Smooth muscle cell of the brain vasculature (primary cell): ENCODE measurements around the gene PKP1.

Experiments used
- DNase-seq: peaks from one replicate; pipeline ENCODE4 v3.0.0-alpha.2; 2012; ENCODE audit warnings: low read depth, low spot score

Gene PKP1

DNA sequence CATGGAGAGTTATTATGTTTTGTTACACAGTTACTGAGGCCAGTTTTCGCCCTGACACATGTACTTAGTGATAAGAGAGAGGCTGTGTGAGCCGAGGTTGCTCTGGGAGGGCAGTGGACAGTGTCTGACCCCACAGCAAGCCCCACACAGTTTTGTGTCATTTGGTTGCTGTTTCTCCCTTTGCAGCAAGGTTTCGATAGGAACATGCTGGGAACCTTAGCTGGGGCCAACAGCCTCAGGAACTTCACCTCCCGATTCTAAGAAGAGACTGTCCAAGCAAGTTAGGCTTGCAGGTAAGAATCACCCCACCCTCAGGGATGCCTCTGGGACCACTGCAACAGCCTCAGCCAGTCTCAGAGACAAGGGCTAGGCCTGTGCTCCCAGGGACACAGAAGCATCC, 45.3 kb downstream of the PKP1 start:
- DNase-seq, result no peak

DNA sequence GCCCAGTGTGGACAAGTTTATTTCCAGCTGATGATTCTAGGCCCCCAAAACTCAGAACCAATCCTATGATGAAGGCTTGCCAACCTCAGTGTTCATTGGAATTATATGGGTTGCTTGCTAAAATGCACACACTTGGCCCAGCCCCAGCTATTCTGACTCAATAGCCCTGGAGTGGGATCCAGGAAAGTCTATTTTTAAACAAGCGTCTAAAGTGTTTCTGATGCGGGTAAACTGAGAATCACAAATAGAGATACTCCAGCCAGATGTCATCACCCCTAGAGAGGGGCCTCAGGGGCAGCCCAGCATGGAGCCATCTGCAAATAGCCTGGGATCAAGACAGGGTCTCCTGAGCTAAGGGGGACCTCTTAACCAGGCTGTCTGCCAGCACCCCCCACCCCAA, 46.0 kb downstream of the PKP1 start:
- no peak for DNase-seq

DNA sequence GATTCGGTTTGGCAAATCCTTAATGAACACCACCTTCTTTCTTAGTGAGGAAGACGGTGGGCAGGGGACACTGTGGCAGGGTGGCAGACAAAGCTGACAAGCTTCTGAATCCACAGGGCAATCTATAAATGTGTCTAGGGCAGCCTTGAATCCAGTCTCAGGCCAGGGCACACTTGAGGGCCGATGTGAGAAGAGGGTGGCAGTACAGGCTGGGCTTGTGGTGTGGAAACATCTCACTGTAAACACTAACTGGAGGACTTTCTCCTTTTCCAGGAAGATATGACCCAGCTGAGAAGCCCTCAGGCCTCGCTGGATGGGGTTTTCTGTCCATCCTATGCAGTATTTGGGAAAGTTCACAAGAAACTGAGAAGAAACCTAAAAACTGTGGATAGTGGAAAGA, 46.5 kb downstream of the PKP1 start:
- no peak for DNase-seq

DNA sequence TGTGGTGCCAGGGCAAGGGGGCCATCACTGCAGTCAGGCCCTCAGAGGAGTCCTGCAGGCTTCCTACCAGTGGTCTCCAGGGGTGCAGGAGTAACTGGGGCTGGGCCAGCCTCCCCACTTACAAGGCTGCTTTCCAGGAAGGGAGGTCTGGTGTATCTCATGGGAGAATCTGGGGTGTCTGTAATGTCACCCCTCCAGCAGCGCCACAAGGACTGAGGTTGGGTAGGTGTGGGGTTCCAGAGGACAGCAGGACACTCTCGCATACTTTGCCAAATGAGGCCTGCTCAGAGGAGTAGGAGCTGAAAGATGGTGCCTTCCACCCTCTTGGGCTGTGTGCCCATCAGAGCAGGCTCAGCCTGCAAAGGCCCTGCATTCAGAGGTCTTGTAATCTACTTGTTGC, 47.2 kb downstream of the PKP1 start:
- no peak for DNase-seq

DNA sequence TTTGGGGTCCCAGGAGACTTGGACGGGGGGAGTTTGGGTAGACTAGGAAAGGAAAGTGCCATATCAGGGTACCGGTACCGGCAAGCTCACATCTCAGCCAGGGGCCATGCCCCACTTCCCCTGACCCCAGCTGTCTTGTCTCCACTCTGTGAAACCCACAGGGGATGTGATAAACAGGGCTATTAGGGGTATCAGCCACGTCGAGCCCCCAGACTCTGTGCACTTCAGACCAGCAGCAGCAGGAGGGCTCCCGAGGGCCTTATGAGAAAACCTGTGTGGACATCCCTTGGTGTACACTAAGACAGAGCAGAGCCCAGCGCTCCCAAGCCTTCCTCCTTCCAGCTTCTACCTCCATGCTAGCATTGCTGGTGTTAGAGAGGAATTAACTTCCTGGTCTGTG, 47.9 kb downstream of the PKP1 start:
- no peak for DNase-seq

DNA sequence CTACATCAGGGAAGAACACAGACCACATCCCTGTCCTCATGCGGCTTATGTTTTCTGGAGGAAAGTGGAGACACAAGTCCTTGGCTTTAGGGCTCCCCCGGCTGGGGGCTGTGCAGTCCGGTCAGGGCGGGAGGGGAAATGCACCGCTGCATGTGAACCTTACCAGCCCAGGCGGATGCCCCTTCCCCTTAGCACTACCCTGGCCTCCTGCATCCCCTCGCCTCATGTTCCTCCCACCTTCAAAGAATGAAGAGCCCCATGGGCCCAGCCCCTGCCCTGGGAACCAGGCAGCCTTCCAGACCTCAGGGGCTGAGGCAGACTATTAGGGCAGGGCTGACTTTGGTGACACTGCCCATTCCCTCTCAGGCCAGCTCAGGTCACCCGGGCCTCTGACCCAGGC, 48.7 kb downstream of the PKP1 start:
- DNase-seq, result no peak

DNA sequence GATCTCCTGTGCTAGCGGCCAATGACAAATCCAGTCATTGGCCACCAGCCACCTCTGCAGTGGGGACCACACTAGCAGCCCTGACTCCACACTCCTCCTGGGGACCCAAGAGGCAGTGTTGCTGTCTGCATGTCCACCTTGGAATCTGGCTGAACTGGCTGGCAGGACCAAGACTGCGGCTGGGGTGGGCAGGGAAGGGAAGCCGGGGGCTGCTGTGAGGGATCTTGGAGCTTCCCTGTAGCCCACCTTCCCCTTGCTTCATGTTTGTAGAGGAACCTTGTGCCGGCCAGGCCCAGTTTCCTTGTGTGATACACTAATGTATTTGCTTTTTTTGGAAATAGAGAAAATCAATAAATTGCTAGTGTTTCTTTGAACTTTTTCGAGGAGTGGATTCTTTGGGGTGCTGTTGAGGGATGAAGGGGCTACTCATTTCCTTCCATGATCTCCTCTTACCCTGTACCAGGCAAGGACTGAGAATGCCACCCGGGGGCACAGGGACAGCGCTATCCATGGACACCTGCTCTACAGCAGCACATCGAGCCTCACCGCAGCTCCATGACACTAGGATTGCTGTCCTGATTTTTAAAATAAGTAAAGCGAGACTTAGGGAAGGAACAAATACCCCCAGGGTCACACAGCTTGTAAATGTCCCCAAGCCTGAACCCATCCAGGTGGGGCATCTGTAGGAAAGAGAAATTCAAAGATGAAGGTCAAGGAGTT, 49.5 kb downstream of the PKP1 start:
- no peak for DNase-seq

DNA sequence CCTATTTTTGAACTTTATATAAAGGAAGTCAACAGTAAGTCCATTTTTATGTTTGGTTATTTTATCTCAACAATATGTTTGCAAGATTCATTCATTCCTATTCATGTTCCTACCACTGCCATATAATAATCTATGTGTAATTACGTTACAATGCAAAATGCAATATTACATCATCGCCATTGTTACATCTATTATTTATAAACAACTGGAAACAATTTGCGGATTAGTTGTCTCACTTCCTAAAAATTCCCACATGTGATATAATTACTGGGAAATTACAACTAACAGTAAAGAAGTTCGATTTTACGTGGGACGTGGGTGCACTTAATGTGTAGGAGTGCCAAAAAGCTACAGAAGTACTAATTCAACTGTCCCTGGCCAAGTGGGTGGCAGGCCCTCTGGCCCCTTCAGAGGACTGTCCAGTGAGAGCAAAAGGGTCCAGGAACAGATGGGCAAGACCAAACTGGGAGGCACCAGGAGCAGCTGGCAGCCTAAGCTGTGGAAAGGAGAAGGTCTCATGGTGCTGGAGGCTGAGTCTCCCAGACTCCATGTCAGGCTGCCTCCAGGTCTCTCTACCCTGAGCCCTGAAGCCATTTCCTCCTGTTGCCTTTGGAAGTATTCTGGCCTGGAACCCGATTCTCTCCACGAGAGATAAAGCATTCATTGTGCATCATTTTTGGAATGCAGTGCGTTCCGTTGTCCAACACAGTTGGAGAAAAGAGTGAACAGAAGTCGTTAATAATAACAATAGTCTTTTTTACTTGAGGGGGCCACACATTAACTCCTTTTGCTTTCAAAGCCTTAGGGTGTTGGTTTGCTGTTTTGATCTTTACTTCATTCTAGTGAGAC, 51.2 kb downstream of the PKP1 start:
- DNase-seq, result no peak

DNA sequence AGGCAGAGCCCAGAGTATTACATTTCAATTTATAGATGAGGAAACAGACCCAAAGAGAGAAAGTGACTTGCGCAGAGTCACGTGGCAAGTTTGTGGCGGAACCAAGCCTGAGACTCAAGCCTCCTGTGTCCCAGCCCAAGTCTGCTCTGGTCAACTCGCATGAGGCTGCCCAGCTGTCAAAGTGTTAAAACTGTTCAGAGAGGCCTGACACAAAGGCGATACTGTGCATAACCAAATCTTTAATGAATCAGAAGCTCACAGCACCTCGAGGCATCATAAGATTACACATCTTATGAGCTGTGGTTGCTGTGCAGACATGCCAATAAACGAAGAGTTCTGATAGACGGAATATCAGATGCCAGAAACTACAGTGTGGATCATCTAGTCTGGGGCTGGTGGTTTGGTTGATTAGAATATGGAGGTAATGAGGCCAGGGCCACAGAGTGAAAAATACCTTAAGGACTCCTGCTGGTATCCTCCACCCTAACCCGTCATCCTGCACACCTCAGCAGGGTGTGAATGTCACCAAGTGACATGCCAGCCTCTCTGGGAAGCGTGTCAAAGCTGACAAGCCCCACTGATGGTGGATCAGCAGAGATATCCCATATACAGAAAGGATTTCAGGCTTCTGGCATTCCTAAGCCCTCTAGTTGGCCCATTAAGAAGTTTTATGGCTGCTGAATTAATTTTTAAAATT, 52.0 kb downstream of the PKP1 start:
- no peak for DNase-seq

DNA sequence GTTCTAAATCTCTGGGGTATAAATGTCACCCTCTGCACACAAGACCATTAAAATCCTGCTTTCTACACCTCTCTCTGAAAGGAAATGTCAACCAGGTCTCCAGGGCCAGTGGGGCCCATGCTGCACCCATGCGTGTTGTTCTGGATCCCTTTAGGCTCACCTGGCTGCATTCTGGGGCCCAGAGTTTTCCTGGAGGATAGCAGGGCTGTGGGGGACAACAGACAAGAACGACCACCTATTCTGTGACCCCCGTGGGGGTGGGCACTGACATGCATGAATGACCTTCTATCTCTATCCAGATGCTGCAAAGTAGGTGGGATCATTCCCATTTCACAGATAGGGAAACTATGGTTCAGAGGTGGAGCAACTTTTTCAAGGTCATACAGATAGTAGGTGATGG, 52.6 kb downstream of the PKP1 start:
- DNase-seq, result no peak

DNA sequence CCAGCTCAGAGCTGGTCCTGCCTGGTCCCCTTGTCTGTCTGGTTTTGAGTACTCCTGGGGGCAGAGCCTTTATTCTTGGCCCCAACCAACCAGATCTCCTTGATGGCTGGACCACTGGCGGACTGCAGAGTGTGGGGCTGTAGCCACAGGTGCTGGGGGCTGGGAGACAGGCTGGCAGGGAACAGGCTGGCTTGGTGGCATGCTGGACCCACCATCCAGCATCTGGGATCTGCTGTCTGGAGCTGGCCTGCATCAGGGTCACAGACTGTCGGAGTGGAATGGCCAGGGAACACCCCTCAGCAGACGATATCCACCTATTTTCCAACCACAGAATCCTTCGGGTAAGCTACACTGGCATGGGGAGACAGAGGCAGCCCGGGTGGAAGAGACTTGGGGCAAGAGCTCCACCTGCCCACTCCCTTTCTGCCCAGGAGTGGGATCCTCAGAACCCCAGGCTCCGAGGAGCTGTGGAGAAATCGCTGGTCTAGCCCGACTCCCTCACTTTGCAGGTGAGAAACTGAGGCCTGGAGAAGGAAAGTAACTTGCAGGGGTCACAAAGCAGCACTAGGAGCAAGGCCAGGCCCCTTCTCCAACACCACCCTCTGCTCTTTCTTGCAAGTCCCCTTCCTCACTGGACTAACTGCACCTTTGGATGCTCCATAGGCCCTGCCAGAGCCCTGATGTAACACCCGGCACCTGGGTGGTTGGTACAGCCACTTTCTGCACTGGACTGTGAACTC, 53.6 kb downstream of the PKP1 start:
- DNase-seq, result no peak

DNA sequence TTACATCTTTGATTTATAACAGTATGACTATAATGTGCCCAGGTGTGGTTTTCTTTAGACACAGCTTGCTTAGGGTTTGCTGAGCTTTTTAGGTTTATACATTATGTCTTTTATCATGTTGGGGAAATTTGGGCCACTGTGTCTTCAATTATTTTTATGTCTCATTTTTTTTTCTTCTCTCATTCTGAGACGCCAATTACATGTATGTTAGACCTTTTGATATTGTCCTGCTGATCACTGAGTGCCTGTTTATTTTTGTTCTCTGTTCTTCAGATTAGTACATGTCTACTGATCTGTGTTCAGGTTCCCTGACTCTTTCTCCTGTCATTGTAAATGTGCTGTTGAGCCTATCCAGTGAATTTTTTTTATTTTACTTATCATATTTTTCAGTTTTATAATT, 58.1 kb downstream of the PKP1 start:
- no peak for DNase-seq

DNA sequence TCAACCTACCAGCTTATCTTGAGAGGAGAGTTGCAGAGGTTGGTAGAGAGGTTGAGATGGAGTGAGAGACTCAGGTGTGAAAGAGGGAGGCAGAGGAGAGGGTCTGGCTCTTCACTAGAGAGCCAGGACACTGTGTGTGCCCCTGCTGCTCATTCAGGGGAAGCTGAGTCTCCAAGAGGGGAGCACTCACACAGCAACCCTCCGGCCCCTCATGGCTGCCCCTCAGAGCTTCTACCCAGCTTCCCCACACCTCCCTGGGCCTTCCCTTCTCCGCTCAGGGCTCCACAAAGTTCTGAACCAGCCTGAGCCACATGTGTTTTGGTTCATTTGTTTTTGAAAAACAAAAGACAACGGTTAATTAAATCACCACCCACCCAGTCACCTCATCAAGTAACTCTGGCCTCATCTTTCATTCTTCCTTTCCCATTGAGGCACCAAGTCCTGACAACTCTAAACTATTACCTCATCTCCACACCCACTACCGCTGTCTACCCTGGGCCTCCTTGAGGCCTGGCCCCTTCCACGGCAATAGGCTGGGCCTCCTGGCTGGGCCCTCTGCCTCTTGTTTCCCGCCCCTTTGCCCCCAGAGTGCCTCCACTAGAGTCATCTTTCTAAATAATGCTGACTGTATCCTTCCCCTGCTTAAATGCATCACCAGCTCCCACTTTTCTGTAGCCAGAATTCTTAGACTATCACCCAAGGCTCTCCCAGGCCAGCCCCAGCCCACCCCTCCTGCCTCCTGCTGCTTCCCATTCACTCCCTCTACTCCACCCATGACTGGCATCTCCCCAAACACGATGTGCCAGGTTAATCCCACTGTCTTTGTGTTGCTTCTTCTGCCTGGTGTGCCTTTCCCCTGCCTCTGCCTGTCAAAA, 61.1 kb downstream of the PKP1 start:
- no peak for DNase-seq

DNA sequence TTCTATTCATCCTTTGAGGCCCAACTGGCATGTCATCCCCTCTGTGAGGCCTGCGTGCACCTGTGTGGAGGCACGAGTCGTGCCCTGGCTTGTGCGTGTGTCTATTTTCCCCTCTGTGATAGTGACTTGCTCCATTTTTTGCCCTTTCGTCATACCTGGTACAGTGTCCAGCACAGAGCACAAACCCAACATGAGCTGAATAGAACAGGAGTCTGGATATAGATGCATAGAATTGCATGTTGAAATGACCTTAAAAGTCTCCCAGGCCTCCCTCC, 61.7 kb downstream of the PKP1 start:
- no peak for DNase-seq

DNA sequence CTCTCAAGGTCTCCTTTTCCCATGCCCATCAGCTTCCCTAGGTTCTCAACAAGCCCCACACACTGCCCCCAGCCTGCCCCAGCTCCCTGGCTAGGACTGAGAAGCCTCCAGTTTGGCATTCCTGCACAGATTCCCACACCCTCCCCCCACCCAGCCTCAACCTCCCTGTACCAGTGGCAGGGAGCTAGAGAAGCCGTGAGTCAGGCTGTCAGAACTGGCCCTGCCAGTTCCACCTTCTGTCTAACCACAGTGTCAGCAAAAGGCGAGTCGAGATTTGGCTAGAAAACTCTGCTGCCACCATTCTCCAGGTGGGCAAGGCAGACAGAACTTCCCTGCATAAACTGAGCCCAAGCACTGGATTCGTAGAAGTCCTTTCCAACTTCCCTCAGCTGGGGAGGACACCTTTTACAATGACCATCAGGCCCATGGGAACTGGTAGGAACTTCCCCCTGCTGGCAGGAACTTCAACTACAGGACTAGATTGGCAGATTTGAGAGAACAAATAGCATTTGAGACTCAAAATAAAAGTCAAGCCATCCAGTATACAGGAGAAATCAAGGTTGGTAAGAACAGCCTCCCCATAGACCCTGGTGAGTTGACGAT, 63.1 kb downstream of the PKP1 start:
- DNase-seq, result peak; percentile 9

DNA sequence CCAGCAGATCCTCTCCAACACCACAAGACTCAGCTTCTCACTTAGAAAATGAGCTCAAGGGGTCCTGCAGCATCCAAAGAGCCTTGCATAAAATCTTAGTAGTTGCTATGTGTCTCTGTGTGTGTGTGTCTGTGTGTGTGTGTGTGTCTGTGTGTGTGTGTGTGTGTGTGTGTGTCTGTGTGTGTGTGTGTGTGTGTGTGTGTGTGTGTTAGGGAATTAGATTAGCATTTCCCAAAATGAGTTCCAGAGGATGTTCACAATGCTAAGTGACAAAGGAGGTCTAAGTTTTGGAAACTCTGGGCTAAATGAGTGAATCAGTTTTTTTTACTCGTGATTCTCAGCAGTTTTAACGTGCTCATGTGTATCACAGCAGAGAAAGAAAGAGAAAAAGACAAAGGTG, 63.7 kb downstream of the PKP1 start:
- no peak for DNase-seq

DNA sequence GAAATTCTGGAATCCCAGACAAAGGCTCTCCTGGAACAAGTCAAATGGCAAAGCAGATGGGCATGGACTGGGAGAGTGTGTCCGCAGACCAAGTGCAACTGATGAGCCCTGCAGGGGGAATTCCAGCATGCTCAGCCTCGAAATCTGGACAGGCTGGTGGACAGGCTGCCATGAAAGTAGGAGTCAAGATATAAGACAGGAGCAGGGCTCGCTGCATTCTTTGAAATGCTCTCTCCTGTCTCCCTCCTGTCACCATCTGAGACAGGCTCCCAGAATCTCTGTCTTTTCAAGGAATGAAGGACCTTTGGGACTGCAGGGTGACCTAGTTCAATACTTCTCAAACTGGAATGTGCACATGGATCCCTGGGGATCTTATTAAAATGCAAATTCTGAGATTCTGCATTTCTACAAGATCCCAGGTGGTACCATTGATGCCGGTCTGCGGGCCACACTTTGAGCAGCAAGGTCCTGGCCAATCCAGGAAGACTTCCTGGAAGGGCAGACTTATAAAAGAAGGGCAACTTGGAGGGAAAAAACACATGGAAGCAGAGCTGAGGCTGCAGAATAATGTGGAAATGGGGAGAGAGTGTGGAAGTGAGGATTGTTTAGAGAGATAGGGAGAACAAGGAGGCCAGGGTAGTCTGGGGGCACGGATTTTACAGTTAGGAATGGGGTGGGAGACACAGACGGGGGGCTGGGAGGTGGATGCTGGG, 64.3 kb downstream of the PKP1 start:
- no peak for DNase-seq

DNA sequence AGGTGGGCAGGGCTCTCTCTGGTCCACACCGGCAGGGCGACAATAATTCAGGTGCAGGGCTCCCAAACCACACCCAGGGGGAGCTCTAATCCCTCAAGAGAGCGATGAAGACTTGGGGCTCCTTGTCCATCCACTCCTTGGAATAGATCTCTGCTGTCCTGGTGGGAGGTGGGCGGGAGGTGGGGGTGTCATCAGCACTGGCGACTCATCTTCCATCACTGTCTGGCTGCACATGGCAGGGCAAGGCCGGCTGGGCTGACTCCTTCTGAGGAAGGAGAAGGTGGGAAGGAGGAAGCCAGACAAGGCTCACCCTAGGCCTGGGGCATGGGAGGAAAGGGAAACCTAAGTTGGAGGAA, 64.9 kb downstream of the PKP1 start:
- DNase-seq, result peak; percentile 12

DNA sequence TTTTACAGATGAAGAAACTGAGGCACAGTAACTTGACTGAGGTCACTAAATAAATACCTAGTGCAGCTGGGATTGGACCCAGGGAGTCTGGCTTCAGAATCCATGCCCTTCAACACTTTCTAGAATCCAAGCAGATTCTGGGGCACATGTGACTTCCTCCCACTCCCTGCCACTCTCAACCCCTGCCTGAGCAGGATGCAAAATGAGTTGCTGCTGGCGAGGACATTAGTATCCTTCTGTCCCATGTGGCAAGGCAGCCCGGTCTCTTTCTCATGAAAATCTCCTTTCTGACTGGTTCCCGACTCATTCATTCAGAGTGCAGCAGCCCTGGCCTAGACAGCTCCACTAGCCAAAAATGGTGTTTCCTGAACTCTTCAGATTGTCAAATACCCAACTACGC, 65.8 kb downstream of the PKP1 start:
- no peak for DNase-seq

DNA sequence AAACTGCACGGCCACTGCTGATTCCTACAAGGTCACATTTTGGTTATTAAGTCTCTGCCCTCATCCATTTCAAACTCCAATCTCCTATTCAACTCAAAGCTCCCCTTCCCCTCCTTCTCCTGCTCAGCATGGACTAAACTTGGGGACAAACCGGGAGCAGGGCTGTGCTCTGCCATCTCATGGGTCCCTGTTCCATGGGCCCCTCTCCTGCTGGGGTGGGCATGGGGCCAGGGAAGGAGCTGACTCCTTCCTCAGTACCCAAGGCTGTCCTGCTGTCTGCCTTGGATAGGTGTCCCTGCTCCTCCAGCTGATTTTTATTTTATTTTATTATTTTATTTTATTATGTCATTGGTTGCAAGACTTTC, 67.0 kb downstream of the PKP1 start:
- no peak for DNase-seq
